Endothelial cell of umbilical vein (primary cell): ENCODE results near the gene MRPL32. TPM values are rescaled to one million over a fixed set of nuclear protein-coding genes. Genes with fewer than 3 reads are reported as not detected.

Source experiments
- BruUV-seq: library from RNA; stranded (reverse); fragments of 400-500 nt; replicated peaks from 2 replicates; lab custom pipeline; 2021; lab: Mats Ljungman, UMichigan
- CTCF ChIA-PET: fragments of 300-600, 350-600 bp; sonication (Branson Sonifier 250); formaldehyde crosslinking; loops from one replicate; lab custom pipeline; 2021; ENCODE audit warnings: antibody characterized with exemption, inconsistent platforms; lab: Charles Lee
- POLR2A ChIA-PET: fragments of 300-600, 350-600 bp; sonication (Branson Sonifier 250); formaldehyde crosslinking; loops from one replicate; lab custom pipeline; 2021; ENCODE audit warnings: antibody characterized with exemption, inconsistent platforms; lab: Charles Lee
- DNase-seq: peaks from one replicate; pipeline ENCODE4 v3.0.0-alpha.2; 2011; ENCODE audit warnings: low read depth, low spot score
- FAIRE-seq: peaks from 2 replicates; lab custom pipeline; 2011; peaks lifted over from hg19 to GRCh38; lab: Jason Lieb, UNC
- H2AFZ ChIP-seq: 2 replicates; pipeline ENCODE4 v1.6.0; 2012; ENCODE audit warnings: low read depth, low read length, control low read depth, inconsistent platforms
- H3K27ac ChIP-seq: 2 replicates; pipeline ENCODE4 v1.5.1; 2011; ENCODE audit warnings: low read depth, mild to moderate bottlenecking, control low read depth, low read length, moderate library complexity; ENCODE audit not compliant: insufficient read depth
- H3K27me3 ChIP-seq, 2 experiments: 2 replicates each; pipeline versions ENCODE4 v1.6.0 to v1.6.1; 2011; ENCODE audit warnings: low read length in 2 of 2, mixed read lengths in 1 of 2; ENCODE audit not compliant: control insufficient read depth in 2 of 2, insufficient read depth in 2 of 2
- H3K36me3 ChIP-seq, 2 experiments: 2 replicates in 1 of 2; 3 replicates in 1 of 2; pipeline ENCODE4 v1.5.1; 2011; ENCODE audit warnings: low read length in 2 of 2, mild to moderate bottlenecking in 1 of 2, moderate library complexity in 1 of 2; ENCODE audit not compliant: control insufficient read depth in 2 of 2, insufficient read depth in 2 of 2; ENCODE audit errors: extremely low read depth in 1 of 2
- H3K4me1 ChIP-seq: 3 replicates; pipeline ENCODE4 v1.5.1; 2011; ENCODE audit warnings: mild to moderate bottlenecking, low read length; ENCODE audit not compliant: control insufficient read depth, insufficient read depth; ENCODE audit errors: extremely low read depth
- H3K4me2 ChIP-seq: 2 replicates; pipeline ENCODE4 v1.6.1; 2011; ENCODE audit warnings: low read length, control low read depth, mixed read lengths; ENCODE audit not compliant: insufficient read depth
- H3K4me3 ChIP-seq, 3 experiments: fragments of 200-600 bp in 1 of 3; sonication (generic), shearing (Covaris generic) in 1 of 3; replicated peaks in 1 of 3; 2 replicates each; pipeline ENCODE4 v1.5.1; 2011 to 2016; ENCODE audit warnings: control low read depth in 3 of 3, low read length in 3 of 3, mild to moderate bottlenecking in 2 of 3, inconsistent platforms in 1 of 3, low read depth in 1 of 3, moderate library complexity in 1 of 3; ENCODE audit not compliant: insufficient read depth in 1 of 3
- H3K79me2 ChIP-seq: 2 replicates; pipeline ENCODE4 v1.6.0; 2012; ENCODE audit warnings: low read length, inconsistent platforms; ENCODE audit not compliant: control insufficient read depth, insufficient read depth
- H3K9ac ChIP-seq: replicated peaks from 2 replicates; pipeline ENCODE3; 2011; ENCODE audit warnings: low read length, control low read depth; ENCODE audit not compliant: insufficient read depth; ENCODE audit errors: extremely low read depth
- H3K9me1 ChIP-seq: replicated peaks from 3 replicates; pipeline ENCODE4 v1.6.0; 2011; ENCODE audit warnings: mild to moderate bottlenecking, low read length; ENCODE audit not compliant: control insufficient read depth, insufficient read depth; ENCODE audit errors: extremely low read depth
- H3K9me3 ChIP-seq: replicated peaks from 2 replicates; pipeline ENCODE4 v1.5.1; 2012; ENCODE audit warnings: low read length, inconsistent platforms; ENCODE audit not compliant: control insufficient read depth, insufficient read depth
- H4K20me1 ChIP-seq: replicated peaks from 2 replicates; pipeline ENCODE3; 2011; ENCODE audit warnings: mild to moderate bottlenecking, low read length; ENCODE audit not compliant: control insufficient read depth, insufficient read depth; ENCODE audit errors: extremely low read depth
- EZH2 ChIP-seq: IDR thresholded peaks from 2 replicates; pipeline ENCODE4 v1.6.1; 2012; ENCODE audit warnings: borderline replicate concordance, low read depth, mild to moderate bottlenecking, moderate library complexity, low read length, inconsistent platforms; ENCODE audit not compliant: severe bottlenecking
- FOS ChIP-seq: IDR thresholded peaks from 2 replicates; pipeline ENCODE4 v1.6.1; 2011; ENCODE audit warnings: mild to moderate bottlenecking, low read length, moderate library complexity, borderline replicate concordance; ENCODE audit not compliant: insufficient read depth
- GATA2 ChIP-seq: IDR thresholded peaks from 2 replicates; pipeline ENCODE4 v1.7.0; 2011; ENCODE audit warnings: low read depth, mild to moderate bottlenecking, moderate library complexity, mixed read lengths, low read length; ENCODE audit not compliant: insufficient read length, insufficient read depth
- JUN ChIP-seq: IDR thresholded peaks from 2 replicates; pipeline ENCODE4 v1.6.1; 2011; ENCODE audit warnings: borderline replicate concordance, low read depth; ENCODE audit not compliant: insufficient read length, insufficient read depth
- MAX ChIP-seq: IDR thresholded peaks from 2 replicates; pipeline ENCODE4 v1.6.1; 2011; ENCODE audit not compliant: insufficient read depth, insufficient read length
- MYC ChIP-seq: IDR thresholded peaks from one replicate; pipeline ENCODE4 v1.6.1; 2011; ENCODE audit warnings: mild to moderate bottlenecking, low read depth, low read length
- POLR2A ChIP-seq: IDR thresholded peaks from 2 replicates; pipeline ENCODE4 v1.6.1; 2012; ENCODE audit warnings: low read depth, mild to moderate bottlenecking, control low read depth, low read length
- POLR2AphosphoS5 ChIP-seq: IDR thresholded peaks from 2 replicates; pipeline ENCODE4 v1.6.1; 2012; ENCODE audit warnings: low read depth, mild to moderate bottlenecking, control low read depth, low read length, moderate library complexity; ENCODE audit not compliant: insufficient read depth
- dilution Hi-C: fragments of 300-500 bp; cut with MboI; formaldehyde crosslinking; loops from one replicate; pipeline ENCODE4 v1.15.0; 2019; ENCODE audit warnings: low sequenced_read_pairs; ENCODE audit not compliant: extremely low pct_ligation_motif_present
- intact Hi-C: fragments of 100-400 bp; cut with micrococcal nuclease; formaldehyde crosslinking; loops from one replicate; pipeline ENCODE4 v1.10.0; 2022
- polyA plus RNA-seq, 4 experiments: library from polyadenylated mRNA; depleted of rRNA in 3 of 4; stranded (reverse) in 3 of 4; unstranded in 1 of 4; fragments of >200 nt; gene quantifications; 2 replicates each; pipeline versions ENCODE4 v1.2.1 to v1.2.3, GENCODE V29; 2011 to 2012; ENCODE audit warnings: missing spikeins in 1 of 4
- total RNA-seq: library from RNA; stranded (reverse); gene quantifications from 2 replicates; pipeline ENCODE4 v1.2.3, GENCODE V29; 2021
- TF ChIP-seq, protein P1 (sequence below), 2 donors: IDR thresholded peaks; 1 replicate in 1 of 2; 2 replicates in 1 of 2; pipeline ENCODE4 v1.5.1; 2011; ENCODE audit warnings: low read length in 2 of 2, mild to moderate bottlenecking in 2 of 2, moderate library complexity in 2 of 2, control low read depth in 1 of 2, inconsistent platforms in 1 of 2, low read depth in 1 of 2; ENCODE audit not compliant: insufficient read depth in 1 of 2; ENCODE audit errors: extremely low read depth in 1 of 2

The MRPL32 gene
- total and polyA plus RNA-seq, 2 donors (not counting 3 experiments of a cell fraction or from before 2014, with no cell fraction given) = 39.9 to 62.2 TPM

DNA sequence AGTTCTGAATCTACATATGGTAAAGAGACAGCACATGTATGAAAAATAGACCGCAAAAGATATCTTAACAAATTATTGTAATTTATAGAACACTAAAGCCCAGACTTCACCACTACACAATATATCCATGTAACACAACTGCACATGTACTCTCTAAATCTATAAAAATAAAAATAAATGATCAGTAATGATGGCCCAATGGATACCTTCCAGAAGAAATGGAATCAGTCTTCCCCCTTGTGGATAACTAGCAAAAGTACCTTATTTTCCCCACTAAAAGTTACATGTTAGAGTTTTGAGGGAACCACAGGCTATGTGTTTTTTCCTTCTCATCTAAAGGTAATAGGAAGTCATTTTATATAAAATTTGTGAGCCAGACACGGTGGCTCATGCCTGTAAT lies 46.0 kb upstream of the MRPL32 start:
- FAIRE-seq = no peak

DNA sequence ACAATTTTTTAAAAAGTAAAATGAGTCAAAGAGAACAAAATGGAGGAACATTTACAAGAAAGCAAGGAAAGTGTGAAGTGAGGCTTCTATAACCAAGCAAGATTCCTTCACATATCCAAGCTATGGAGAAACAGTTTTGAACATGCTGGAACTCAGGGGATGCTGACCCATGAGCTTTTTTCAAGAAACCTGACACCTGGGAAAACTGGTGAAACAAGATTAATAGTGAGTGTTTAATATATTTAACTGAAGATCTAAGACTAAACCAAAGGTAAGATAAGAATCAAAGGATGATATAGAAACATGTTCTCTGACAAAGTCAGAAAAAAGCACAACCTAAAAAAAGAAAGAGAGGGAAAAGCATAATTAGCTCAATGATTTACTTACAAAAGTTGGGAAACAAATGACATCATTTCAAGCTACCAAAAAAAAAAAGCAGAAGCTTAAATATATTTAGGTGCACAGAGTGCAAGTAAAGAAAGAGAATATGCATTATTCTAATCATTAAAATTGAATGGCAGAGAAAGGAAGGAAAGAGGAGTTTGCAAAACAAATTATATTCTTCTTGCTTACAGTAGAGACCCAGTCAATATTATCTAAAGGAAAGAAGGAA lies 45.2 kb upstream of the MRPL32 start:
- DNase-seq (no peak), FAIRE-seq (no peak)
- BruUV-seq = no TSS peak
- peaks cover 1 to 5% of the 10 kb centered on the region in 2 experiments for H3K27me3 ChIP-seq
- H4K20me1 ChIP-seq = no peaks in the 10 kb centered on the region
- H3K4me2 ChIP-seq = no peak overlapping the region
- dilution Hi-C loops = no loop called here
- no peaks in the 10 kb centered on the region for H3K9me3 ChIP-seq
- no peak overlapping the region for H3K4me3 ChIP-seq
- no peaks in the 10 kb centered on the region for H3K79me2 ChIP-seq
- no peak overlapping the region for H2AFZ ChIP-seq
- ChIA-PET CTCF (interaction anchor here (1.0 to 3.7 kb wide), 9 partner anchors 9 to 946 kb away, joined by 3 to 39 read pairs (median 4); no protein-coding TSS in a partner anchor), POLR2A (no interaction called here)
- intact Hi-C loops = loop anchor here (1.0 kb wide), 1 partner anchor 944 kb away; no protein-coding TSS in a partner anchor
- no peak overlapping the region for H3K9ac ChIP-seq
- H3K4me1 ChIP-seq = peaks cover 9% of the 10 kb centered on the region
- no peak overlapping the region for H3K27ac ChIP-seq
- H3K36me3 ChIP-seq = no peaks in the 10 kb centered on the region
- TF ChIP-seq POLR2A (no peak), JUN (no peak), MAX (no peak), MYC (no peak), POLR2AphosphoS5 (no peak), GATA2 (no peak), FOS (no peak), EZH2 (no peak)
- TF ChIP-seq, protein P1, sequence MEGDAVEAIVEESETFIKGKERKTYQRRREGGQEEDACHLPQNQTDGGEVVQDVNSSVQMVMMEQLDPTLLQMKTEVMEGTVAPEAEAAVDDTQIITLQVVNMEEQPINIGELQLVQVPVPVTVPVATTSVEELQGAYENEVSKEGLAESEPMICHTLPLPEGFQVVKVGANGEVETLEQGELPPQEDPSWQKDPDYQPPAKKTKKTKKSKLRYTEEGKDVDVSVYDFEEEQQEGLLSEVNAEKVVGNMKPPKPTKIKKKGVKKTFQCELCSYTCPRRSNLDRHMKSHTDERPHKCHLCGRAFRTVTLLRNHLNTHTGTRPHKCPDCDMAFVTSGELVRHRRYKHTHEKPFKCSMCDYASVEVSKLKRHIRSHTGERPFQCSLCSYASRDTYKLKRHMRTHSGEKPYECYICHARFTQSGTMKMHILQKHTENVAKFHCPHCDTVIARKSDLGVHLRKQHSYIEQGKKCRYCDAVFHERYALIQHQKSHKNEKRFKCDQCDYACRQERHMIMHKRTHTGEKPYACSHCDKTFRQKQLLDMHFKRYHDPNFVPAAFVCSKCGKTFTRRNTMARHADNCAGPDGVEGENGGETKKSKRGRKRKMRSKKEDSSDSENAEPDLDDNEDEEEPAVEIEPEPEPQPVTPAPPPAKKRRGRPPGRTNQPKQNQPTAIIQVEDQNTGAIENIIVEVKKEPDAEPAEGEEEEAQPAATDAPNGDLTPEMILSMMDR (IDR thresholded peaks at IDR 0.05; ENCODE audit: extremely low read depth in 1 of 2, insufficient read depth in 1 of 2, low read depth in 1 of 2, low read length in 2 of 2) = no peak
- H3K9me1 ChIP-seq = no peaks in the 10 kb centered on the region

More for the DNA sequence above, 46.0 kb upstream of the MRPL32 start:
- CTCF ChIA-PET = interaction anchor here (1.0 to 3.7 kb wide), 5 partner anchors 8 to 945 kb away, joined by 3 to 39 read pairs (median 5); no protein-coding TSS in a partner anchor
- H2AFZ ChIP-seq = no peak overlapping the region
- H3K79me2 ChIP-seq = no peaks in the 10 kb centered on the region
- dilution Hi-C loops (no loop called here), intact Hi-C loops (loop anchor here (1.0 kb wide), 1 partner anchor 943 kb away; no protein-coding TSS in a partner anchor)
- H3K27me3 ChIP-seq = peaks cover 1 to 8% of the 10 kb centered on the region in 2 experiments
- no peaks in the 10 kb centered on the region for H3K9me3 ChIP-seq
- no peak overlapping the region for H3K27ac ChIP-seq
- peaks cover 9% of the 10 kb centered on the region for H3K4me1 ChIP-seq
- H4K20me1 ChIP-seq = no peaks in the 10 kb centered on the region
- no peaks in the 10 kb centered on the region for H3K9me1 ChIP-seq
- POLR2A ChIA-PET = no interaction called here
- H3K9ac ChIP-seq = no peak overlapping the region
- no peak overlapping the region for H3K4me2 ChIP-seq
- H3K36me3 ChIP-seq = no peaks in the 10 kb centered on the region
- TF ChIP-seq MAX (no peak), EZH2 (no peak)
- no peak for DNase-seq
- H3K4me3 ChIP-seq = no peak overlapping the region
- no TSS peak for BruUV-seq
